Duodenal mucosa (tissue), 2 donors: ENCODE results near the gene AGR2.

Experiments
- H3K27ac ChIP-seq: one replicate; pipeline ENCODE4 v1.7.0; 2013; ENCODE audit warnings: low read depth, low read length
- H3K27me3 ChIP-seq, 2 donors: one replicate each; pipeline ENCODE4 v1.7.0; 2013; ENCODE audit warnings: low read length in 2 of 2, control low read depth in 1 of 2; ENCODE audit not compliant: insufficient read depth in 2 of 2, control insufficient read depth in 1 of 2
- H3K36me3 ChIP-seq, 2 donors: one replicate each; pipeline ENCODE4 v1.7.0; 2013; ENCODE audit warnings: low read length in 2 of 2, control low read depth in 1 of 2; ENCODE audit not compliant: insufficient read depth in 2 of 2, control insufficient read depth in 1 of 2
- H3K4me1 ChIP-seq, 2 donors: one replicate each; pipeline ENCODE4 v1.7.0; 2013; ENCODE audit warnings: low read length in 2 of 2, control low read depth in 1 of 2; ENCODE audit not compliant: insufficient read depth in 2 of 2, control insufficient read depth in 1 of 2
- H3K4me3 ChIP-seq, 2 donors: one replicate each; pipeline ENCODE4 v1.7.0; 2013; ENCODE audit warnings: low read length in 2 of 2, low read depth in 1 of 2
- H3K9ac ChIP-seq, 2 donors: one replicate each; pipeline ENCODE4 v1.7.0; 2013; ENCODE audit warnings: low read length in 2 of 2, low read depth in 1 of 2
- H3K9me3 ChIP-seq, 2 donors: one replicate each; pipeline ENCODE4 v1.7.0; 2013; ENCODE audit warnings: low read length in 2 of 2, control low read depth in 1 of 2; ENCODE audit not compliant: control insufficient read depth in 1 of 2

Gene AGR2

DNA sequence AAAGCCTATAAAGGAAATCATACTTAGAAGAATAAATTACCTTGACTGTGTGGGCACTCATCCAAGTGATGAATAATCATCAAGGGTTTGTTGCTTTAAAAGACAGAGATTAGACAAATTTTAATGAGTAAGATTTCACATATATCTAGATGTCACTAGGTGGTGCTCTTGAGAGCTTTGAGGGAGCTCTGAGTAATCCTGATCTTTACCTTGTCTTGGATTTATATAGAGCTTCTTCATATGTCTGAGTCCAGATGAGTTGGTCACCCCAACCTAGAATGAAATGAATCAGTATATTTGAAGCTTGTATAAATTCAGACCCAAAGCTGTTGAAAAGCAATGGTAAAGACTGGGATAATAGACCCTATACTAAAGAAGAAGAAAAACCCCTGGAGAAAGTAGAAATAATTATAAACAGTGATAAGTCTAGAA lies 3.7 kb downstream of the AGR2 start:
- H3K27ac ChIP-seq: no peak overlapping the region
- peaks cover 17 to 24% of the 10 kb centered on the region in 2 donors for H3K4me1 ChIP-seq
- H3K9me3 ChIP-seq: no peaks in the 10 kb centered on the region
- no peaks in the 10 kb centered on the region for H3K27me3 ChIP-seq
- H3K36me3 ChIP-seq: peaks cover 23 to 37% of the 10 kb centered on the region in 2 donors
- peak overlapping the region in 1 of 2 donors; percentile 45 for H3K9ac ChIP-seq
- H3K4me3 ChIP-seq: peak overlapping the region in 1 of 2 donors; percentile 55

DNA sequence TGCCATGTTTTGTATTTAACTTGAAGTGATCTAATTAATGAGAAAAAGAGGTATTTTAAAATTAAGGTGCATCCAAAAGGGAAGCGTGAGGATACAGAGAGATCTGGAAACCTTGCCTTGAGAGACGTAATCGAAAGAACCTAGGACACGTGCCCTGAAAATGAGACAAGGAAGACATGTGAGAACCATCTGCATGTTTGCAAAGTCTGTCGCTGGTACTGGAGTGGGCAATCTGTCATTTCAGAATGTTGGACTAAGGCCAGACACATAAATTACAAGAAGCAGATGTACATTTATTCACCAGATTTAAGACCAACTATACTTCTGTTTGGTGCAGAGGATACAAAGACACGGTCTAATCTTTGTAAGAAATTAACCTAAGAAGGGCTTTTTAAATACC lies 9.2 kb downstream of the AGR2 start:
- H3K9ac ChIP-seq: no peak overlapping the region
- no peaks in the 10 kb centered on the region for H3K27me3 ChIP-seq
- no peaks in the 10 kb centered on the region for H3K9me3 ChIP-seq
- peaks cover 25 to 61% of the 10 kb centered on the region in 2 donors for H3K36me3 ChIP-seq
- no peak overlapping the region for H3K27ac ChIP-seq
- H3K4me1 ChIP-seq: peaks cover 16 to 19% of the 10 kb centered on the region in 2 donors
- H3K4me3 ChIP-seq: no peak overlapping the region

DNA sequence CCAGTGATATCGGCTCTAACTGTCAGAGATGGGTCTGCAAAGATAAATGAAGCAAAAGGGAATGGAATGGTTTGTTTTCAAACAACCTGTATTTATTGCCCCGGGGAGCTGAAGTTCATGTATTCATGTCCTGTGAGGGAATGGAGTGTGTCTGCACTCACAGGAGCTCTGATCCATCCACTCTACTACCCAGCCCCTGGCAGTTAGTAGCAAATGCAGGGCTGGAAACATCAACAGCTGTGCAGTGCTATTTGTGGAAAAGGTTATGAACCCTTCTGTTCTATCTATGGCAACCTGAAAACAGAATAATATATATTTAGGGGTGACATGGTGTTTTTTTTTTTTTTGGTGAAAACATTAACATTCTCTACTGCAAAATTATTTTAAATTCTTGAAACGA lies 9.8 kb downstream of the AGR2 start:
- Histone ChIP-seq H3K4me3 (no peak overlapping the region), H3K9me3 (no peaks in the 10 kb centered on the region), H3K27ac (no peak overlapping the region), H3K9ac (no peak overlapping the region), H3K27me3 (no peaks in the 10 kb centered on the region), H3K36me3 (peaks cover 19 to 54% of the 10 kb centered on the region in 2 donors), H3K4me1 (peaks cover 9 to 13% of the 10 kb centered on the region in 2 donors)

DNA sequence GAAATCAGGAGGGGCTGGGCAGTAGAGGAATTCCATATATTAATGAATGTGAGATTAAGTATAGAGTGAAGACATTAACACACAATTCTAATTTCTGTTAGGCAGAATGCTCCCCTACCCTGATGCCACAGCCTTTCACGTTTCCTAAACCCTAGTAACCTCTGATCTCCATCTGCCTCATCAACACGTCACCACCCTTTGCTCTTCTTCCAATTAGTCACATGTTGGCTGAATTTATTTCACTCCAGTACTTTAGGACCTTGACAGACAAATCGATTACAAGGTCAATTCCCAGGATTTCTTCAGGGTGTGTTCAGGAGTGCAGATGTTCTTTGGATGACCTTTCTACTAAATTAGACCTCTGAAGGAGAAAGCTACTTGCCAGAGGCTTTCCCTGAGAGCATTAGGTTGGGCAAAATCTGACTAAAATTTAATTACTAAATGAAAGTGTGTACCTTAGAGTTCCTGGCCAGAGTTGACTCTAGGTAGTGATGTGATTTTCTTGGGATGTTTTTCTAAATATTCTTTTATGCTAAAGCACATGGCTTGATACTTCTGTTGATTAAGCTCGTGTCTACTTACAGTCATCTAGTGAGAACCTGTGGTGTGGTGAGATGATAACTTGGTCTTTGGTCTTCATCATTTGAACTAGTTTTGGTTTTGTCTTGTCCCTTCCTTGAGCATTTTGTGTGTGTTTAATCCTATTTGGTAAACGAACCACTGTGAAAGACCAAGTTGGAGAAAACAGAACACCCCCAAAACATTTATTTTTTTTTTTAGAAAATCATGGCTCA lies 12.7 kb downstream of the AGR2 start:
- Histone ChIP-seq H3K9ac (no peak overlapping the region), H3K27ac (no peak overlapping the region), H3K4me3 (no peak overlapping the region), H3K9me3 (no peaks in the 10 kb centered on the region), H3K36me3 (peaks cover 4 to 30% of the 10 kb centered on the region in 2 donors), H3K27me3 (no peaks in the 10 kb centered on the region), H3K4me1 (peaks cover 17% of the 10 kb centered on the region in 2 donors)

DNA sequence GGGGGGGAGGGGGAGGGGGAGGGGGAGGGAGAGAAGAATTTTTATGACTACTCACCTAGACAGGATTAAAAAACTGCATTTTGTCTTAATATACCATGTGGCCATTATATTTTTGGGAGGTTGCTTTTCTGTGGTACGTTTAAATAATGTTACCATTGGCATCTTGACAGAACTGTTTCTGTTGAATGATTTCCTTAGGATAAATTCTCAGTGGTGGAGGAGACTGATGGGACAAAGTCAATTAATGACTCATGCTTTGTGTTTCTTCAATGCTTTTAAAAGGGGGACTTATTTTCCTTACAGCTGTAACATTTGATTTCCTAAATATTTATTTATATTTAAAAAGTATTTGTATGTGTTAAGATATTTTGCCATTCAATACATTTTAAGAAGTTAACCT lies 13.7 kb downstream of the AGR2 start:
- Histone ChIP-seq H3K36me3 (peaks cover 4 to 24% of the 10 kb centered on the region in 2 donors), H3K4me1 (peaks cover 17 to 18% of the 10 kb centered on the region in 2 donors), H3K4me3 (no peak overlapping the region), H3K27ac (no peak overlapping the region), H3K9ac (no peak overlapping the region), H3K9me3 (no peaks in the 10 kb centered on the region), H3K27me3 (no peaks in the 10 kb centered on the region)

DNA sequence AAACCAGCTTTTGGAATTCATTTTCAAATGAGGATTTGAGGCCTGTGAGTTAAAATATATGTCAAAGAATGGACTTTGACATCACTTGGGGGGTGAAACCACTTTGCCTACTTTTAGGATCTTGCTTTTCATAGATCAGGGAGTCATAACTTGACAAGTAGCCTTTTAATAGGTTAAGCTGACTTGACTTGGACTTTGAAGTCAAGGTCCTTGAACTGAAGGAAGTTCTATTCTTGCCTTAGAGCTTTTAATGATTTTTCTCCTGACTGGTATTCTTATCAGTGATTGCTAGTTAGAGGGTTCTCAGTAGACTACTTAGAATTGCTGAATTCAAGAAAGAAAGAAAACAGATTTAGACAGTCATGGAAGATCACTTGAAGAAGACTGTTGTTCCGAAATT lies 17.7 kb downstream of the AGR2 start:
- Histone ChIP-seq H3K9ac (no peak overlapping the region), H3K27ac (no peak overlapping the region), H3K4me1 (peaks cover 10 to 22% of the 10 kb centered on the region in 2 donors), H3K9me3 (no peaks in the 10 kb centered on the region), H3K4me3 (no peak overlapping the region), H3K36me3 (peaks cover 0 to 5% of the 10 kb centered on the region in 2 donors), H3K27me3 (no peaks in the 10 kb centered on the region)

DNA sequence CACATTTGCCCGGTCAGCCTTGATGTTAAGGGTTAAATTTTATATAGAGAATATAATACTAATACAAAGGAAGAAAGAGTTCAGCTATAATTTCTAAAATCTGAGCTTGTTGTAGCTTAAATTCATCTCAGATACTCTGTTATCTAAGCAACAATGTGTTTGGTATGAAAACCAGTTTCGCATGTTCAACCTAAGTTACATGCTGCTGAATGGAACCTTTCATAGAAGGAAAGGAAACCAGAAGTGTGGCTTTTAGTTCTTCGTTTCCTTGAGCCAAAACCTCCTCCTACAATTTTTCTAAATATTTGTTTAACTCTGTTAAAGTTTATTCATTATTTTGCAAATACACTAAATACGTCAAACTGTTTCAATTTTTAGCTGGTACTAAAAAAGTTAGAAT lies 18.5 kb downstream of the AGR2 start:
- no peak overlapping the region for H3K27ac ChIP-seq
- H3K36me3 ChIP-seq: peaks cover 0 to 10% of the 10 kb centered on the region in 2 donors
- no peak overlapping the region for H3K4me3 ChIP-seq
- peaks cover 5 to 22% of the 10 kb centered on the region in 2 donors for H3K4me1 ChIP-seq
- H3K27me3 ChIP-seq: no peaks in the 10 kb centered on the region
- H3K9me3 ChIP-seq: no peaks in the 10 kb centered on the region
- H3K9ac ChIP-seq: no peak overlapping the region

DNA sequence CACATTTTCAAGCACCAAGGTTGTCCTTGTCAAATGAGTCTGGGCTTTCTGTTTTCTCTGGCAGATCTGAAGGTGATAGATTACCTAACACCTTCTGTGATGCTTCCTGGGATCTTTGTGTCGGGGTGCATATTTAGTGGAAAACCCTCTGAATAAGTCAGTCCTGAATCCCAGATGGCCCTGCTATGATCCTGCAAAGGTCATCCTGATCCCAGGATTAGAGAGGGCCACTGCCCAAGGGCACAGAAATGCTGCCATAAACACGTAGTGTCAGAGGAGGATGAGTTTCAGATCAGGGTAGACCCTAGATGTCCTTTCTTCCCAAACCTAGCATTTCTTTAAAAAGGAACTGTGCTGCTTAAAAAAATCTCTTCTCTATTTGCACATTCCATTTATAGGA lies 19.0 kb downstream of the AGR2 start:
- peaks cover 0 to 10% of the 10 kb centered on the region in 2 donors for H3K36me3 ChIP-seq
- no peak overlapping the region for H3K27ac ChIP-seq
- no peaks in the 10 kb centered on the region for H3K9me3 ChIP-seq
- peaks cover 5 to 22% of the 10 kb centered on the region in 2 donors for H3K4me1 ChIP-seq
- no peak overlapping the region for H3K9ac ChIP-seq
- no peaks in the 10 kb centered on the region for H3K27me3 ChIP-seq
- H3K4me3 ChIP-seq: no peak overlapping the region

DNA sequence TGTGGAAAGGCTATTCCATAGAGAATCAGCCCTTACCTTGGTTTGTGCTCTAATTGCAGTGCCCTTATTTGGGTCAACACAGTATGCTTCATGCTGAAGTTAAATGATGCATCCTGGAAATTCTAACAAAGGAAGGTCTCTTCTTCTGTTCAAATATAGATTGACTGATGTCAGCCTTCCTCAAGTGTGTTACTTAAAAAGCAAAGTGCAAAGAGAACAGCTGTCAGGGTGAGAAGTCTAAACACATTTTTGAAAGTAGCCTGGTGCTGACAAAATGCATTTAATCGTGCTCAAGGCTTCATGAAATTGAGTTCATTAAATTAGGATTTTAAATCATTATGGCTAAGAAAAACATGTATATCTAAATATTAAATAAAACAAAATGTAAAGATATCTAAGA lies 19.5 kb downstream of the AGR2 start:
- H3K9me3 ChIP-seq: no peaks in the 10 kb centered on the region
- H3K27ac ChIP-seq: no peak overlapping the region
- no peak overlapping the region for H3K9ac ChIP-seq
- peaks cover 5 to 22% of the 10 kb centered on the region in 2 donors for H3K4me1 ChIP-seq
- H3K36me3 ChIP-seq: peaks cover 0 to 12% of the 10 kb centered on the region in 2 donors
- H3K4me3 ChIP-seq: no peak overlapping the region
- H3K27me3 ChIP-seq: no peaks in the 10 kb centered on the region

DNA sequence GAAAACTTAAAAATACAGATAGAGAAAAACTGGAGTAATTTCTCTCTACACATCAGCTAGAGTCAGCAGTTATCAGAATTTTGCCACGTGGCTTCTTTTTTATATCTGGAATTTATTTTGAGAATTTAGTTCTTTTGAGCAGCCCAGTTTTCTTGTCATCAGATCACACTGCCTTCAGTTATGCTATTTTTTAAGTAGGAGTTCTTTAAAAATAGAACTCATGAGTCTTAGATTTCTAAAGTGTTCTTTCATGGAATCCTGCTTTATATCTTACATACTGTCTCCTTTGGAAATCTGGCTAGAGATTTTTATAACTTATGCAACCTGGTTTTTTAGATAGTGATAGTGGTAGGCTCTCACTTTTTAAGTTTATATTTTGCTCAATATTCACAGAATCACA lies 24.2 kb downstream of the AGR2 start:
- no peak overlapping the region for H3K27ac ChIP-seq
- H3K4me3 ChIP-seq: no peak overlapping the region
- H3K9ac ChIP-seq: no peak overlapping the region
- H3K36me3 ChIP-seq: peaks cover 0 to 15% of the 10 kb centered on the region in 2 donors
- peaks cover 0 to under 1% of the 10 kb centered on the region in 2 donors for H3K4me1 ChIP-seq
- H3K27me3 ChIP-seq: no peaks in the 10 kb centered on the region
- no peaks in the 10 kb centered on the region for H3K9me3 ChIP-seq
